ENCODE results near the gene FERMT2.

FERMT2 gene

DNA sequence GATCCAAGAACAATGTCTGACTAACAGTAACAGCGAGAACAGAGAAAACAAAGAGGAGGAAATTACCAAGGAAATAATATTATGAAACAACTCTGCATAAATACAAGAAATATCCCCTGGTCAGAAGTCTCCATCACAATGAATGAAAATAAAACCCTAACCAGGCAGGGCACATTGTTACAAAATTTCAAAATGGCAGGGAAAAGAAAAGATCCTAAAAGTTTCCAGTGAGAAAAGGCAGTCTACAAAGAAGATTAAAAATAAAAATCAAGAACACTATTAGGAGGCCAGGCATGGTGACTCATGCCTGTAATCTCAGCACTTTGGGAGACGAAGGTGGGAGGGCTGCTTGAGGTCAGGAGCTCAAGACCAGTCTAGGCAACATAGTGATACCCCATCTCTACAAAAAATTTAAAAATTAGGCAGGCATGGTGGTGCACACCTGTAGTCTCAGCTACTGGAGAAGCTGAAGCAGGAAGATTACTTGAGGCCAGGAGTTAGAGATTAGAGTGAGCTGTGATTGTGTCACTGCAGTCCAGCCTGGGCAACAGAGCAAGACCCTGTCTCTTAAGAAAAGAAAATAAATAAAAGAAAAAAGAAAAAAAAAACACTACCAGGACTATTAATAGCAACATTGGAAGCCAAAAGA lies 47.8 kb downstream of the FERMT2 start:
- in situ Hi-C loops (cut with MboI; ENCODE audit: low sequenced_read_pairs), result no loop called here

DNA sequence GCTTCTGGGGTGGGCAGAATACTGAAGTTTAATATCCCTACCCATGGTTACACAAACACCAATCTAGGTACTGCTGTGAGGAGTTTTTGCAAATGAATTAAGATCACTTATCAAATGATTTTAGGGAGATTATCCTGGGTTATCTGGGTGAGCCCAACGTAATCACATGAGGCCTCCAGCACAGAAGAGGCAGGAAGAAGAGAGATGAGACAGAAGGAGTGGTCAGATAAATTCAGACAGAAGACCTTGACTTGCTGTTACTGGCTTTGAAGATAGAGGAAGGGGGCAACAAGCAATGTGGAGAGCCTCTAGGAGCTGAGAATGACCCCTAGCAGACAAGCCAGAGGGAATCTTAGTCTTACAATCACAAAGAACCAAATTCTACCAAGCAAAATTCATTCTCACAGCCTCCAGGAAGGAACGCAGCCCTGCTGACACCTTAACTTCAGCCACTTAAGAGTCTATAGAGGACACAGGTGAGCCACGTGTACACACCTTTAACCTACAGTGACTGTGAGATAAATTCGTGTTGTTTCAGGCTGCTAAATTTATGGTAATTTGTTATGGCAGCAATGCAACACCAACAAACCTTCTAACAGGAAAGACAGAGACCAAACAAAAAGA lies 49.4 kb downstream of the FERMT2 start:
- in situ Hi-C loops (cut with MboI; ENCODE audit: low sequenced_read_pairs), result no loop called here

DNA sequence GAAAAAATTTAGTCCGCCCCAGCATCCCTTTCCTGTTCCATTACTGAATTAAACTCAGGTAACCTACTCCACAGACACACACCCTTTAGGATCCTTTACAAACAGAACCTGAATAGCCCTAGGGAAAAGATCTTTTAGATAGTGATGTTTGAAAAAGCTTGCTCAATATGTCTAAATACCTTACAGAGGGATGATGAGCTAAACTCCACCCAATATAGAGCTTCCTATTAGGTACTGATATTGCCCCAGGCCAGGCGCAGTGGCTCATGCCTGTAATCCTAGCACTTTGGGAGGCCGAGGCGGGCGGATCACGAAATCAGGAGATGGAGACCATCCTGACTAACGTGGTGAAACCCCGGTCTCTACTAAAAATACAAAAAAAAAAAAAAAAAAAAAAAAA lies 50.1 kb downstream of the FERMT2 start:
- in situ Hi-C loops (cut with MboI; ENCODE audit: low sequenced_read_pairs), result no loop called here

DNA sequence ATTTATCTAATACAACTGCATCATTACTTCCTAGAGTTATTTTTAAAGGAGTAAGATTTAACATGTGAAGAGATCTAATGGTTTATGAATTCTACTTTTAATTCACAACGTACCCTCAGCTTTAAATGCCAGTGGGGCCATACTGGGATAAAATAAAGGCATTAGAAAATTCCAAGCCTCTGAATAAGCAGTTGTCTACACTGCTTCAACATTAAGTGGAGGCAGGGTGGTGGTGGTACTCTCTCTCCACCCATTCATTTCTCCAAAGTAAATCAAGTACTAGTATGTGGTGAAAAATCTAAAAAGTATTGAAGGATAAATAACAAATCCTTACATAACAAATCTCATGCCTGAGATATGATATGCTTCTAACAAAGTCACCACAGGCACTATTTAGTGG lies 52.4 kb downstream of the FERMT2 start:
- in situ Hi-C loops (cut with MboI; ENCODE audit: low sequenced_read_pairs), result no loop called here

DNA sequence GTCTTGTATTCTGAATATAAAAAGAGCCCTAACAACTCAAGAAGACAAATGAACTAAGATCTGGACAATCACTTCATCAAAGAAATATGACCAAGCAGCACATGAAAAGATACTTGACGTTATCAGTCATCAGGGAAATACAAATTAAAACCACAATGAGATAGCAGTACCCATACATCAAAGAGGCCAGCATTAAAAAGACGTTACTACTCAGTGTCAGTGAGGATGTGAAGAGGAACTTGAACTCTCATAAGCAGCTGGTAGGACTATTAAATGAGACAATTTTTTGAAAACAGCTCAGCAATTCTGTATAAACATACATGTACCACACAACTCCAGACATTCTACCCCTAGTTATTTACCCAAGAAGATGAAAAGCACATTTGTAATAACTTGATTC lies 55.9 kb downstream of the FERMT2 start:
- in situ Hi-C loops (cut with MboI; ENCODE audit: low sequenced_read_pairs), result no loop called here

DNA sequence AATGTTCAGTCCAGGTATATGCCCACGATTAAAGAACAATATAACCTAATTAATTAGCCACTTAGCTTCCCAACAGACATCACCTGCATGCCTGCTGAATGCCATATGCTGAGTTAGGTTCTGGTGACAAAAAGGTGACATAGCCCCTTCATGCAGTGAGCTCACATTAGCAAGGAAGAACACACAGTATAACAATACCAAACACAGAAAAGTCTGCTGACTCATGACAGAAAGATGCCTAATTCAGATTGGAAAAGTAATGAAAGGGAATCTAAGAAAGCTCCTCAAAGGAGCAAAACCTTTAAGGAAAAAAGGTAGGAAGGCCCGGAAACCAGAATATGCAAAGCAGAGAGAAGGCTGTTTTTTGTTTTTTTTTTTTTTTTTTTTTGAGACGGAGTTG lies 59.0 kb downstream of the FERMT2 start:
- in situ Hi-C loops (cut with MboI; ENCODE audit: low sequenced_read_pairs), result no loop called here

DNA sequence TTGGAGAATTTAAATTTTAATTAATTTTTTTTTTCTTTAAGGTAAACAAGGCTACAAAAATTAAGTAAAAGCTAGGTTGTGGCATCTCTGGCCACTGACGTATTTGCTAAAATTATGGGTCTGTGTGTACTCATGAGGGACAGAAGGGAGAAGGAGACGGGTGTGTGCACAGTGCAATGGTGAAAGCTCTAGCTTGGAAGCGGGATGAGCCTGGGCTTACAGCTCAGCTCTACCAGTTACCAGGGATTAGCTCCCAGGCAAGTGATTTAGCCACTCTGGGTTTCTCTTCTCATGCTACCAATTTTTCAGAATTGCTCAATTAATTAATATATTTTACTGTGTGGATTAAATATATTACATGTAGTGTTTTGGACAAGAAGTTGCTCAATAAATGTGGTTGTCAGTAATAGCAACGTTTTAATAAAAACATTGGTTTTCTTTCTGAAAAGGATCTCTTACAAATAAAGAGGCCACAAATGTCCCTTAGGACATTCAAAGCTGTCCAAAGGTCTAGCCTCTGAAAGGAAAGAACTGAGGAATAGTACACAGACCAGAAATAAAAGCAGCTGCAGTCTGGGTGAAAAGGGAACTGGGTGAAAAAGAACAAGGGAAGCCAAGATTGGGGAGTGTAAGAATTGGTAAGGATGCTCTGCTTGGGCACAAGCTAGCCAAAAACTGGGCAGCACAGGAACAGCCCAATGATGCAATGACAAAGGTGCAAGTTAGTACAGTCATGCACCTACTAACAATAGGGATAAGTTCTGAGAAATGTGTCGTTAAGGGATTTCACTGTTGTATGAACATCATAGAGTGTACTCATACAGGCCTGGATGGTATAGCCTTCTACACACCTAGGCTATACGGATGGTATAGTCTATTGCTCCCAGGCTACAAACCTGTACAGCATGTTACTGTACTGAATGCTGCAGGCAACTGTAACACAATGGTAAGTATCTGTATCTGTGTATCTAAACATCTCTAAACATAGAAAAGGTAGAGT lies 61.7 kb downstream of the FERMT2 start:
- in situ Hi-C loops (cut with MboI; ENCODE audit: low sequenced_read_pairs), result no loop called here

DNA sequence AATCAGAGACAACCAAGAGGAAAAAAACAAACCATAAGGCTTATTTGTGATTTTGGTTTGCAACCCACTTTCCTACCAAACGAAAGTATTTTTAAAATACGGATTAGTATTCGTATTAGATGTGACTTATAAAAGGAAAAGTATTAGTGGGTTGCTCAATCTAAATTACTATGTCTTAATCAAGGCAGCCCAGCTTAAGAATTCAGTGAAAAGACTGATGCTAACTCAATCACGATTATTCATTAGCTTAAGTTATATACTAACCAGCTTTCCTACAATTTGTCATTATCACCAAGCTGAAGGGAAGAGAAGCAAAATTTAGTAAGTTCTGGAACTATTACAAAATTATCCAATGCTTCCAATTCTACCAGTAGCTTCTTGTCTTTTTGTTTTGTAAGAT lies 62.7 kb downstream of the FERMT2 start:
- in situ Hi-C loops (cut with MboI; ENCODE audit: low sequenced_read_pairs), result no loop called here

DNA sequence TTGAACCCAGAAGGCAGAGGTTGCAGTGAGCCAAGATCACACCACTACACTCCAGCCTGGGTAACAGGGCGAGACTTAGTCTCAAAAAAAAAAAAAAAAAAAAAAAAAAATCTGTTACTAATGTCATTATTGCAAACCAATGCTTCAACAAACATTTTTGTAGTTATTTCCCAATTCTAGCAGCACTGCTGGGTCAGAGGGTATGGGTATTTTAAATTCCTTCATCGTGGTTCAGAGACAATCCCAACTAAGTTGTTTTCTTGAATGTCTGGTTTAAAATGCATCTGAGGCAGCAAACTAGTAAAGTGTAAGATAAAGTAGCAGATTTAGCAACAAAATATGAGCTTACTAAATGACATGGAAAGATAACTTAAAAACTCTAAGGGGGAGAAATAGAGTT lies 65.6 kb downstream of the FERMT2 start:
- in situ Hi-C loops (cut with MboI; ENCODE audit: low sequenced_read_pairs), result no loop called here

DNA sequence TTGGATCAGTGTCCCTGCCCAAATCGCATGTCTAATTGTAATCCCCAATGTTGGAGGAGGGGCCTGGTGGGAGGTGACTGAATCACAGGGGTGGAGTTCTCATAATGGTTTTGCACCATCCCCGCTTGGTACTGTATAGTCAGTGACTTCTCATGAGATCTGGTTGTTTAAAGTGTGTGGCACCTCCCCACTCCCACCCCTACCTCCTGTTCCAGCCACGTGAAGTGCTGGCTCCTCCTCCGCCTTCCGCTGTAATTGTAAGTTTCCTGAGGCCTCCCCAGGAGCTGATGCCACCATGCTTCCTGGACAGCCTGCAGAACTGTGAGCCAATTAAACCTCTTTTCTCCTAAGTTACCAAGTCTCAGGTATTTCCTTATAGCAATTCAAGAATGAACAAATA lies 67.2 kb downstream of the FERMT2 start:
- in situ Hi-C loops (cut with MboI; ENCODE audit: low sequenced_read_pairs), result no loop called here

DNA sequence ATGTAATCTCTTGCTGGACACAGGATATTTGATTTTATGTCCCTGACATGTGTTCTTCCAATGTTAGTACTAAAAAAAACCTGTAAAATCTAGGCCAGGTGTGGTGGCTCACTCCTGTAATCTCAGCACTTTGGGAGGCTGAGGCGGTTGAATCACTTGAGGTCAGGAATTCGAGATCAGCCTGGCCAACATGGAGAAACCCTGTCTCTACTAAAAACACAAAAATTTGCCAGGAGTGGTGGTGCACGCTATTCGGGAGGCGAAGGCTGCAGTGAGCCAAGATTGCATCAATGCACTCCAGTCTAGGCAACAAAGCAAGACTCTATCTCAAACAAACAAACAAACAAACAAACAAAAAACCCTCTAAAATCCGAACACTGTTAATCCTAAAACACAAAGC lies 68.0 kb downstream of the FERMT2 start:
- in situ Hi-C loops (cut with MboI; ENCODE audit: low sequenced_read_pairs), result no loop called here

DNA sequence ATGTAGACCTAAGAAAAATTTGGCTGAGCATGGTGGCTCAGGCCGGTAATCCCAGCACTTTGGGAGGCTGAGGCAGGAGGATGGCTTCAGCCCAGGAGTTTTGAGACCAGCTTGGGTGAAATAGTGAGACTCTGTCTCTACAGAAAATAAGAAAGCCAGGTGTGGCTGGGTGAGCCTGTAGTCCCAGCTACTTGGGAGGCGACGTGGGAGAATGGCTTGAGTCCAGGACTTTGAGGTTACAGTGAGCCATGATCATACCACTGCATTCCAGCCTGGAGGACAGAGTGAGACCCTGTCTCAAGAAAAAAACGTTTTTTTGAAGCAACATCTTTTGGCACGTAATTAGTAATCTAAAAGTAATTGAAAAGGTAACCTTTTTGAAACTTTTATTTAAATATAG lies 70.9 kb downstream of the FERMT2 start:
- in situ Hi-C loops (cut with MboI; ENCODE audit: low sequenced_read_pairs), result no loop called here

DNA sequence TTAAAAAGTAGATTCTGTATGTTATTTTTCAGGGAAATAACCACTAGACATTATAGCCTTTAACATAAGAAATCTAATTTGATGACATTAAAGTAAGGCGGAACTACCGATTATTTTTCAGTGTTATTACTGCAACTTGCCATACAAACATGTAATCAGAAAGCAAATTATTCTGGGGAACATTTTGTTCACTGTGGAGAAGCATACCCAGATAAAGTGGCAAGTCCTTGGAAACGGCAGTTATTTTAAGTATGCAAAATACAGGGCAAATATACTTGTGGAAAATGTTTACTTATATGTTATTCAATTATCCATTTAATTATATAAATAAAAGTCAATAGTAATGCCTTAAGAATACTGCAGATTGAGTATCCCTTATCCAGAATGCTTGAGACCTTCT lies 71.9 kb downstream of the FERMT2 start:
- in situ Hi-C loops (cut with MboI; ENCODE audit: low sequenced_read_pairs), result no loop called here

DNA sequence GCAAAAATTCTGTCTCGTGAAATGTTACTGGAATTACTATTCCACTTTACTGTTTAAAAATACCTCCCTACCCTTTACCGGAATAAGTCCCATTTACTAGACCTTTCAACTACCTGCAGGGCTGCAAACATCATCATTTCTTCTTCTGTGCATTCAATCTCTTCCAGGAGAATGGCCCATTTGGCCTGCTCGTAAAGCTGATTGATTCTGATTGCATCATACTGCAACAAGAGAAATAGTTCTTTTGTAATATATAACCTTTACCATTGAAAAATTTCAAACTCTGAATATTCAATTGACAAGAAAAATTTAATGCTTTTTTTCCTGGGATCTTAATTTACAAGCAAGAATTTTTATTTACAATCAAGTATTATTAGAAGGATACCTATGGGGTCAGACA lies 72.4 kb downstream of the FERMT2 start:
- in situ Hi-C loops (cut with MboI; ENCODE audit: low sequenced_read_pairs), result no loop called here

DNA sequence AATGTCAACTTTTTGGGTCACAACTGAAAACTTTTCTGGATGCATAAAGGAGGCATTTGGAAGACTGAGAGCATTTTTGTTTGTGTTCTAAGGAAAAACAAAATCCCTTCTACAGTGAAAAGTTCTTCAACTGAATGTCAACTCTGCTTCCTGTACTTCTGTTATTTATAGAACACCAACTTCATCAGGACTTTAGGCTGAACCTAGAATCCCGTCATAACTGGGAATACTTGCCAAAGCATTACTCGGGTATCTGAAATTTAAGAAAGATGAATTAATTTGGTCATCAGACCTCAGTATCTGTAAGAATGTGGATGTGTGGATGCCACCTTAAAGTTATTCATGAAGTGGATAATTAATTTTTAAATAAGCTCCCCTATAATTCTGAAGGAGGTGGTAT lies 73.2 kb downstream of the FERMT2 start:
- in situ Hi-C loops (cut with MboI; ENCODE audit: low sequenced_read_pairs), result no loop called here

DNA sequence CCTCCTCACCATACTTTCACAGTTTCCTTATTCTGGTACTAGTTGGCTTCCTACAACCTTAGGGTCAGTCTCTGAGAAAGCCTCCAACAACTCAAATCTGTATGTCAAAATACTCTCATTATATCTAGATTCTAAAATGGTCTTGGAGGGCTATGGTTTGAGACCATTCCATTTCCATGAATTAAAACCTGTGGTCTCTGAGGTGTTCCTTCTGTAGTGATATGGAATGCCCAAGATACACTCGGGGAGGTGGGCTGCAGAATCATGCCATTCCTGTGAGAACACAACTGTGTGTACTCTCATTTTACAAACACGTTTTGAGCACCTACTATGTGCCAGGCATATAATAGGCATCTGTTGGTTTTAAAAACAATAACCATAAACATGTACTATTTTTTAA lies 74.0 kb downstream of the FERMT2 start:
- in situ Hi-C loops (cut with MboI; ENCODE audit: low sequenced_read_pairs), result no loop called here

DNA sequence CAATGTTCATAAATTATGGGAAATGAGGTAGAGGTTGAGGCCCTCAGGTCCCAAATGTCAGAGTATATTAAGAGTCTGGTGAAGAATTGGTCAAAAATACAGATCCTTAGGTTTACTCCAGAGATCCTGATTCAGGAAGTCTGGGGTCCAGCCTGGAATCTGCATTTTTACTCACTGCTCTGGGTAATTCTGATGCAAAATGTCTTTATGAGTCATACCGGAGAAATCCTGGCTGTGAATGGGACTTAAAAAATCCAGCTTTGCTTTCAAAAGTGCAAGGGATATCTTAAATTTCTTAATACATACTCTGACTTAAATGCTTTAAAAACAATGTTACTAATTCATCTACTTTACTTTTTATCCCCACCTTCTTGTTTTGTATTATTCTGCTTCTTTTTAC lies 74.5 kb downstream of the FERMT2 start:
- in situ Hi-C loops (cut with MboI; ENCODE audit: low sequenced_read_pairs), result no loop called here

DNA sequence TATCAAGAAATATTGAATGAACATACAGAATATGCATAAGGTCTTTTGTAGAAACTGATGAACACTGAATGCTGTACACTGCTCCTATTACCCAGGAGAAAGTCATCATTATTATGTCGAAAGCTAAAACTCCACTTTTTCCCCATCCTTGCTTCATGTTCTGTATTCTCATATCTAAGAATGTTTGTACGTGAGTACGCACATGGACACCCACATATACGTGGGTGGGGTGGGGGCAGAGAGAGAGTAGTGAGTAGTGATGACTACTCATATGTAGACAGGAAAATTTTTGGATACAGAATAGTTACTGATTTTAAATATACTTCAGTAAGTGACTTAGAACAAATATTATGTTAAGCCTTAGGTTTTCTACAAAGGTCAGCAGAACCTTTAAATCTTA lies 75.1 kb downstream of the FERMT2 start:
- in situ Hi-C loops (cut with MboI; ENCODE audit: low sequenced_read_pairs), result no loop called here

DNA sequence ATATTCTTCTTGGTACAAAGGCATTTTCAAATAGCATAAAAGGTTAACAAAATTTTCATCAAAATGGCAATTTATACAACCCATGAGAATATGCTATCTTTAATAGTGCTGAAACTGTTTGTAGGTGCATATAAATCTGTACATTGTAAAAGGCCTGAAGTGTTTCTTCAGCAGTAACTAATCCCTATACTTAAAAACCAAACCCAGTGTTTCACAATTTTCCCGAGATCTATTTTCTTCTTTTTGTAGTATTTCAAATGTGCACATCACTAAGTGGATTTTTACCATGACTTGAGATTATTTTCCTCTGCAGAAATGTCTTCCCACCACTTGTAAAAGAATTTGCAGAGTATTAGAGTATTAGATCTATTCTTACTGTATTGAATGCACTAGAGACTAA lies 76.5 kb downstream of the FERMT2 start:
- in situ Hi-C loops (cut with MboI; ENCODE audit: low sequenced_read_pairs), result no loop called here

DNA sequence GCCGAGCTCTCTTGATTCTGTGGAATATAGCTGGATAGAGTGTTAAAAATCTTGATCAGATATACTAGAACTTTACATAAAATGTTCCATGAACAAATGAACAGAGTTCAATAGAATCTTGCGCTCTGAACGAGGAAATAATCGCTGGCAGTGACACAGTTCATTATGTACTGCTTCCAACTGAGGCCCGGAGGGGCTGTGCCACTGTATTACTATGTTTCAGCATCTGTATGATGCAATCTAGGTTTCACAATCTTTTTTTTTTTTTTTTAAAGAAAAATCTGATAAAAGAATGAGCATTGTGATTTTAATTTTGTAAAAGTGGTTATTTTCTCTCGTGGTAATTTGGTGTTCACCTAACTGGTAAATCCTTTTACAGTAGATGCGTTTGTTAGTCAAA lies 77.2 kb downstream of the FERMT2 start:
- in situ Hi-C loops (cut with MboI; ENCODE audit: low sequenced_read_pairs), result no loop called here

DNA sequence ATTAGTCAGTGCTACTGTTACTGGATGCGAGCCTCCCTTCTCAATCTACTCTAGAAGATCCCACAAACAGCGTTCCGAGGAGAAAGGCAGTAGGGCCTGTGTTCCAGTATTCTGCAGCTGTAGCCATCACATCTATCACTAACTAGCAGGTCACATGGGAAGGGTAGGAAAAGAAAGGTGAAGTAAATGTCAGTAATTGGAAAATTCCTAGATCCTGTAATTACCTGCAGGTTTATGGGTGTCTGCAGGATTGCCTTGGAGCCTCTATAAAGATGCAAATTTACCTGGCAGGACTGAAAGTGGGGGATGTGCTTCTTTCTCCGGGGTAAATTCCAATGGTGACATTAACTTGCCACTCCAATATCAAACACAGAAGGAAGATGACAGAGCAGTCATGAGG lies 77.8 kb downstream of the FERMT2 start:
- in situ Hi-C loops (cut with MboI; ENCODE audit: low sequenced_read_pairs), result no loop called here

DNA sequence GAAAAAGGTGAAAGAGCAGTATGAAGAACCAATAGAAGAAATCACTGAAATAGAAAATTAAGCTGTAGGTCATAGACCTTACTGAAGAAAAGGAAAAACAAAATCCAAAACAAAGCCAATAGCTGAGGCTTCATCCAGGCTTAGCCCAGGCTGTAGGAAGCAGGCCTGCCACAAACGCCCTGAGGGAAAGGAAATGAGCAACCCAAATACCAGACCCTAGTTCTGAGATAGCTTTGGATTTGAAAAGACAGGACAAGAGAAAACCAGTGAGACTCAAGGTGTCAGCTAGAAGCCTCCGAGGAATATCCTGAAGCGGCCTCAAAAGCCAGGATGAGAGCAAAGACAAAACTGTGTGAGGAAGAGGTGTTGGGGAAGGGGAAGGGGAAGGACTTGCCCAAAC lies 79.2 kb downstream of the FERMT2 start:
- in situ Hi-C loops (cut with MboI; ENCODE audit: low sequenced_read_pairs), result no loop called here

Measured in hTERT RPE-1 (cell line).